Gastroesophageal sphincter (tissue), 3 donors: ENCODE measurements around the gene USP14.

Experiments used
- CTCF ChIP-seq, 4 experiments: fragments of 200-600 bp in 2 of 4; fragments of 450-650 bp in 2 of 4; sonication (generic) in 1 of 4; IDR thresholded peaks; one replicate each; pipeline ENCODE4 v1.5.1; 2017 to 2019; ENCODE audit warnings: antibody characterized with exemption in 4 of 4, mild to moderate bottlenecking in 2 of 4, moderate library complexity in 2 of 4
- POLR2A ChIP-seq, 2 donors: fragments of 450-650 bp; IDR thresholded peaks; one replicate each; pipeline ENCODE4 v1.6.1; 2017; ENCODE audit warnings: antibody characterized with exemption in 2 of 2, mild to moderate bottlenecking in 2 of 2, moderate library complexity in 1 of 2
- POLR2AphosphoS5 ChIP-seq: sonication (generic); formaldehyde crosslinking; IDR thresholded peaks from one replicate; pipeline ENCODE4 v1.6.1; 2017; ENCODE audit warnings: antibody characterized with exemption

- TF ChIP-seq CTCF (IDR thresholded peaks at IDR 0.05): no peak
- TF ChIP-seq POLR2AphosphoS5: no peak
- no peak for TF ChIP-seq POLR2A (IDR thresholded peaks at IDR 0.05)
Measured at GRCh38 chr18:156514-157230, 1.7 kb upstream of the USP14 start.
